OCI-M2 (cell line): ENCODE results near the gene RPS6KA5.
"Not testable (repeated sequence)": the region's sequence is repeated elsewhere in the genome, so short reads cannot be mapped to it uniquely, and the experiment has no call there.

Experiments
- DNase-seq: peaks from one replicate; lab custom pipeline; 2025; ENCODE audit not compliant: unreplicated experiment; lab: John Stamatoyannopoulos, UW

The RPS6KA5 gene

DNA sequence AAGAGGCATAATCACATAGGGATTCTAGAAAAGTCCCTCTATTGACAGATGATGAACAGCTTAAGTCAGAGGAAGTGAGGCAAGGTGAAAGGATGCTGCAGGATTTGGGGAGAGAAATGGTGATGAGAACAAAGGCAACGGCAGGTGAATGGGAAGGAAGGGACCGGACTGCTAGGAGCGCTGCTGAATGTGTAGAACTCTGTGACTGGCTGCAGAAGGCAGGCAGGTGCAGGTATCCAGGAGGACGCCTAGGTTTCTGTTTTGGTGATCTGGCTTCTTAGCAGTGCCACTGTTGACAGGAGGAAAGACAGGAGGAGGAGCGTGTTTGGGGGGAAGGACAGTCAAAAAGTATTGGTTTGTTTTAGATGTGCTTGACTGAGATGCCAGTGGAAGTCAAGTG is 185.8 kb downstream of the RPS6KA5 start:
- DNase-seq = no peak

DNA sequence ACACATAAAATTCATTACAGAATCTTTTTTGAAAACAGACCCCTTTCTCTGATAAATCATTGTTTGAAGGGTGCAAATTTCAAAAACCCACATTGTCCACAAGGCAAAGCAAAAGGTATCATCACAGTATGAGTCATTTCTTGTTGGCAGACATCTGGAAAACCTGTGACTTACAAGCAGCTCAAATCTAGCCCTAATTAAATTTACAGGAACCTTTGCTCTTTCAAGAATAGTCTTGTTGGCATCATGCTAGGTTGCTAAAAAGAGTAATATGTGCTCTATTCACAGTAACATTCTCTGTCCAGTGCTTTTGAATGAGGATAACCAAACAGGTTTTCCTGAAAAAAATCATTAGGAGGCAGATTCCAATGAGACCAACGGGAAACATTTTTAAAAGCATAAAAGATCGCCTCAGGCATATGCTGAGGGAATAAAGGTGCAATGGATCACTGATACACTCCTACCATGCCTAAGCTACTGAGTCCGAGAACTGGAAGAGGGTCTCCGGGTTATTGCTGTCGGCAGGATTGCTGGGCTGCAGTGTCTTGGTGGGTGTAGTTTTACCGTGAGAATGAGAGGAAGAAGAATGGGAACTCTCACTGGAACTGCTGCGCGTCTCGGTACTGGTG is 188.7 kb downstream of the RPS6KA5 start:
- DNase-seq = no peak

DNA sequence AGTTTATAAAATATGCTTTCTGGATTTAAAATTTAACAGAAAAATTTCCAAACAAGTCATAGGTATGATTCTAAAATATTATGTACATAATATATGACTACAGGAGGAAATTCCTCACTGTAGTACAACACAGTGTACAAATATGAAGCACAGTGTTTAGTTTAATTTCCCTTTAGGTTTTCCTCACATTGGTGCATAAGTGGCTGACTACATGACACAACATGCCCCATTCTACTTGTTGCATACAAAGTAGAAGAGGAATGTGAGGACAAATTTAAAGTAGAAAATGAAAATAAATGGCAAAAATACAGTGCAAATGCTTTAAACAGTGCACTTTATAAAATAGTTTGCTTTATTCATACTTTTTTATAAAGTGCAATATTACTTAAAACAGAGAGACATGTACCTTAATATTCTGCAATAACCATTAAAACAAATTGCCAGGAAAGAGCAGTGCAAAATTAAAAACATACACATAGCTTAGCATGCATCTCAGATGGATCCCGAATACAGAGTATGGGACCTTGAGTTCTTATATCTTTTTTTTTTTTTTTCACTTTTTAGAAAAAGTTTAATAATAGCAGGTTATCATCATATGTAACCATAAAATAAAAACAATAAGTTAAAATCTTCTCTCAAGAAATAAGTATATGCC is 189.4 kb downstream of the RPS6KA5 start:
- no peak for DNase-seq

DNA sequence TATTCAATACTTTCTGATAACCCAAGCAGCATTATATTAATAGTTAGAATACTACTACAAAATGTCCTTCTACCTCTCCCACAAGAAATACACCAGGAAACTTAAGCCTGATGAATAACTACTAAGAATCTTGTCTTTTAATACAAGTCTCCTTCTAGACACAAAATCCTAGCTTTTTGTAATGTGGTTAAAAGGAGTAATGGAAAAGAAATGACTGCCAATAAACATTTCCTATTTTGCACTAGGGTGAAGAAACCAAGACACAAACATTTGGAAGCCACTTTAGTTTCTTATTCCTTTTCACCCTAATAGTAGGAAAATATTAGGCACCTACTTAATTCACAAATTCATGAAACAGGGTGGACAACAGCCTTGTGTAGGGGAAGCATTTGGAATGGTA is 192.9 kb downstream of the RPS6KA5 start:
- DNase-seq = no peak

DNA sequence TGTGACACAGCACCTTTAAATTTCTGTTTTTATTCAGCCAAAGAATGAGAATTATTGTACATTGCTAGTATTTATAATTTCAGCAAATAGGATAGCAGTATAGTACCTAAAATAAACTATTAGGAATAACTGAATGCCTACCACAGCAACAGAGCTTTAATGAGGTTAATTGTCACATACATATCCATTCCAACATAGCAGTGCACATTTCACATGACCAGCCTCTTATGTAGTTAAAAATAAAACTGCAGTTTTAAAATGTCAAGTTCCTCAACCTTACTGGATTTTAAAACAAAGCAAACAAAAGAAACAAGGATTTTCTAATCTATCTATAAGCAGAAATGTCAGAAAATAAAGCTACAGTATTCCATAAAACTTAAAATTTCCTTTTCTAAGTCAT is 193.6 kb downstream of the RPS6KA5 start:
- DNase-seq = no peak

DNA sequence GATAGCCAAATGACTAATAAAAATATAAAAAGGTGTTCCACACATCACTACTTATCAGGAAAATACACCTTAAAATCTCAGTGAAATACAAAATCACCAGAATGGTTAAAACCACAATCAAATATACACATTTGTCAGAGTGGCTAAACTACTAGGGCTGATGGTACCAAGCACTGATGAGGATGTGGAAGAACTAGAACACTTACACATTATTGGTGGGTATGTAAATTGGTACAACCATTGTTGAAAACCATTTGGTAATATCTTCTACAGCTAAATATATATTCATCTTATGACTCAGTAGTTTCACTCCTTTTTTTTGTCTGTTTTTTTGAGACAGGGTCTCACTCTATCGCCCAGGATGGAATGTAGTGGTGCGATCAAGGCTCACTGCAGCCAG is 195.7 kb downstream of the RPS6KA5 start:
- no peak for DNase-seq

DNA sequence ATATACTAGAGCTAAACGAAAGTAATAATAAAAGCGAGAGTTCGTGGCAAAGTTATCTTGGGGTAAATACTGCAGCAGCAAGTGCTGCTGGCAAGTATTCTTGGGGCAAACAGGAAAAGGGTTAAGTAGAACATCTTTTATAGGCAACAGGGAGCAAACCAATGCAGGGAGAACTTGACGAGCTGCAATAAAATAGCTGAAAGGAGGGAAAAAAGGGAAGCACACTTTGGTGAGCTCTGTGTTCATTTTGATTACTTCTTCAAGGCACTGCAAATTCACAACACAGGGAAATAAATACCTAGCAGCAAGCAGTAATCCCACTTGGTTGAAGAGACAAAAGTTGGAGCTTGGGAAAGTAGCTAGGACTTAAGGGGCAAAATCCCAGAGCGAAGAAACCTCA is 201.9 kb downstream of the RPS6KA5 start:
- no peak for DNase-seq

DNA sequence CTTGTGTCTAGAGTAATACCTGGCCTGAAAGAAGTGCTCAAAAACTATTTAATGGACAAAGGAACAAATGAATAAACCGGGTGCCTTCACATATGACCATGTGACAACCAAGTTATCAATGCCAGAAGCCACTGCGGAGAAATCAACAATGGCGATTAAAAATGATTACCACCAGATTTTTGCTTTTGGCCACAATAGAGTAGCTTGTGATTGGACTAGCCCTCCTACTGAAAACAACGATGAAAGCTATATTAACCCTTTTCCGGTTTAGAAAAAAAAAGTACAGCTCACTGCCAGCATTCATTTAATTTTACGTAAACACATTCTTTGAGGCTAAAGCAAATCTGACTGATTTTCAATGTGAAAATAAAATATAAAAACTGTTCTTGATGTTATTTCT is 202.6 kb downstream of the RPS6KA5 start:
- DNase-seq = no peak

DNA sequence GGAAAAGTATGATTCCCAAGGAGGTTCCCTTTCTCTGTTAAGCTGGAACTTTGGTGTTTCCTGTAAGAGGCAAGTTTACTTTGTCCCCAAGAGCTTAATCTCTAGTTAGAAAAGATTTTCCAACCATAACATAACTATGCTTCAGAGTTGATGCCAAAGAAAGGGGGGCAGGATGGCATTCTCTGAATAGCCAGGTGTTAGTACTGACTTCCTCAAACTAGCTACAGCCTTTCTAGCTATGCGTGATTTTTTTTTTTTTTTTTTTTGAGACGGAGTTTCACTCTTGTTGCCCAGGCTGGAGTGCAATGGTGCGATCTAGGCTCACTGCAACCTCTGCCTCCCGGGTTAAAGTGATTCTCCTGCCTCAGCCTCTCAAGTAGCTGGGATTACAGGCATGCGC is 204.3 kb downstream of the RPS6KA5 start:
- not testable (repeated sequence) for DNase-seq

DNA sequence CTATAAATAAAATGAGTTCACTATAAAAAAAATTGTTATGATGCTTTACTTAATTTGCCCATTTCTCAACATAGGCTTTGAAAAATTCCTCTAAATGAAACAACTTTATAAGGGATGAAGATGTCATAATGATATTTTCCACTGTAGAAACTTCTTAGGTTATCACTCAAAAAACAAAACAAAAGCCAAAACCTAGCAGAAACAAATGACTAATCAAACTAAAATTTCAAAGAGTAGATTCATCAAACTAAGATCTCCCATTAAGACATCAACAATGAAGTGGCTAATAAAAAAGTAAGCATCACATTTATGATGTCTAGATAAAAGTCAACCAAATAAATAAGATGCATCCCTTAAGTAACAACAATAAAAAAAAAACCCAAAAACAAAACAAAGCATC is 207.3 kb downstream of the RPS6KA5 start:
- no peak for DNase-seq

DNA sequence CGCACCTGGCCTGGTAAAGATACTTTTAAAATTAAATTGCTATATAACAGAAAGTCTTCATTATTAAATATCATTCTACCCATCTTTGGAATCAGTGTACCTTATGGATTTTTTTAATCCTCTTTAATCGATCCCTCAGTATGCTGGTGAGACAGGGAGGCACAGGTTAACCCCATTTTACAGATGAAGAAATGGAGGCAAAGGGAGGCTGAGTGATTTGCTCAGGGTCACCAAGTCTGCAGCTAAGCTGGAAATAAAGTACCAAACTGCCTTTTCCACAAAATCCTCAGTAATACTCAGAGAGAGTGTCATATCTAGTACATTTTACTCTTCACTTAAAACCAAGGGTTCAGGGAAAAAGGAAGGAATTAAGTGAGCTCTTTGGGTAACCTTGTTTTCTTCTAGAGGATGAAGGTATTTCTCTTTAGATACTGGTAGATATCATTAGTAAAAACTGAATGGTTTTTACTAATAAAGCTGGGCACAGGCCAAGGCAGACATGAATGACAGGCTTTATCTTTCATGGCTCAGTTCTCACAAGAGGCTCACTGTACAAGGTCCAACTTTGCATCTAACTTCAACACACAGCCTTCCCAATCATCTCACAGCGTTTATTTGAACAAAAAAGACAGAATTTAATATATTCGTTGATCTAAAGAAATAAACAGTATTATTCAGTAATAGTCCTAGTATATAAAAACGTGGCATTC is 209.0 kb downstream of the RPS6KA5 start:
- no peak for DNase-seq

DNA sequence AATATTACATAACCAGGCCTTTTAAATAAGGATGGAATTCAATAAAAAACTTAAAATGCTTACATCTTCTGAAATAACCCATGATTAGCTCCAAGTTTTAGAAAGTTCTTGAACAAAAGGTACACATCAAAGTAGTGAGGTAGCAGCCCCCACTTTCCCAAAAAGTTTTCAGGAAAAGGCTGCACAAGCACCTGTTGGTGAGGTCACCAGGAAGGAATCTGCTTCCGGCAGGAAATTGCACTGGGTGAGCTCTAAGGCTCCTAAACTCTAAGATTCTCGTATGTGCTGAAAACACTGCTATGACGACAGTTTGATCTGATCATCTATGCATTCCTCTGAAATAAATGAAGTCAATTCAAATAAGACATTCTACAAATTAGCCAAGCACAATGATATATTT is 210.0 kb downstream of the RPS6KA5 start:
- no peak for DNase-seq

DNA sequence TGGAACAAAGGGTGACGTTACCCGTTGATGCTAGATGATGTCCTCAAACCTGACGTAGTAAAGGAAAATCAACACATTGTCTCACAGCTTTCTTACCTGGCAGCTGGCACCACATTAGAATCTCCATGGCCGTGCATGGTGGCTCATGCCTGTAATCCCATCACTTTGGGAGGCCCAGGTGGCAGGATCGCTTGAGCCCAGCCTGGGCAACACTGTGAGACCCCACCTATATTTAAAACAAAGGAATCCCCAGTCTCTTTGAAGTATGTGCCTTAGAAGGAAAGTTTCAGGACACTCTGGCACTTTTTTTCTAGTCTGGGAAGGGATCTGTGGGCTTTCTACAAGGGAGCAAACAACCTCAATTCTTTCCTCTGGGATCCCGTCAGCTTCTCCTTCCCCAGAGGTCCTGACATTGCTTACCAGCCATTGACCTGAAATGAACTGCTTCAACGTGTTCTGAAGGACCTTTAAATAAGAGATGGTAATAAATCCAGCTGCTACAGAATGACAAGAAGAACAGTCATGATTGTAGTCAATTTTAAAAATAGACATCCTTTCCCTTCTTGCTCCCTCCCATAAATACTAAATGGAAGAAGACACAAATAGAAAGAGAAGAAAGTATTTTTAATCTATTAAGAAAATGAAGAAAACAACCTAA is 210.5 kb downstream of the RPS6KA5 start:
- no peak for DNase-seq

DNA sequence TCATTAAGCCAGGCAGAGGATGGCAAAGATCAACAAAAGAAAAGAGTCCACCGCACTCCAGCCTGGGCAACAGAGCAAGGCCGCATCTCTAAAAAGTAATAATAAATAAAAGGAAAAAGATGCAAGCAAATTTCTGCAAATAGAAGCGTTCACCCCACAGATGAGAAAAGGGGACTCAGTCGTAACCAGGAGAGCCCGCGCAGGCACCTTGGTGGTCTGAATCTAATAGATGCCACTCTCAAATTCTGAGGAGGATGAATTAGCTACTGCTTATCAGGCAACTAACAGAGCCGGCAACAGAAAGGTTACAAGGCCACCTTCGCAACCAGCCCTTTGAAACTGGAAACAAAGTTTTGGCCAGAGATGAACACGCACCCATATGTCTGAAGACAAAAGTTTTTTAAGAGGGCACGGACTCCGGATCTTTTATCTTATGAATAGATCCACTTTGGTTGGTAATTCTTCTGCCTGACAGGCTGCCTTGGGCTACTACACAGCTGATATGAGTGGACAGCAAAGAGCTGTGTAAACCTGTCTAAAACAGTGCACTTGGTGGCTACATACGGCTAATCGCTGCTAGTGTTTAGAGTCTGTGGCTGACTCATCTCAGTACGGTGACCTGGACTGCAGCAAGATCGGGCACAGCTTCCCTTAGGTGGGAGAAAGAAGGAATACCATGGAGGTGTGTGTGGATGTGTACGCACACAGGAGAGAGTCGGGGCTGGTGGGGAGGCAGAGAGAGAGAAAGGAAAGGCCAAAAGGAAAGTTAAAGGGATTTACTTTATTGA is 211.3 kb downstream of the RPS6KA5 start:
- DNase-seq = no peak

DNA sequence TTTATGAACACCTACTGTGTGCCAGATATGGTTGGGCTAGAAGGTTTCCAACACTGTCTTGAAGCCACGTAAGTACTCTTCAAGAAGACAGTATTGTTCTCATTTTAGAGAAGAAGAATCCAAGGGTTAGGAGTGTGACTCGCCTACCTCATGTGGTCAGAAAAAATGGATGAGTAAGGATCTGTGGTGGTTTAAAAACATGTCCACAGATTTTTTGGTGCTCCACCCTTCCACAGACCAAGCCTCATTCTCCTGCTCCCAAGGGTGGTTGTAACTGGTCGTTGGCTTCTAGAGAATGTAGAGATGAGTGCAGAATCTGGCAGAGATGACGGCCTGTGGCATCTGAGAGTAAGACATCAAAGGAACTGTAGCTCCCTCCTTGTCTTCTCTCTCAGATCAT is 213.9 kb downstream of the RPS6KA5 start:
- DNase-seq = no peak

DNA sequence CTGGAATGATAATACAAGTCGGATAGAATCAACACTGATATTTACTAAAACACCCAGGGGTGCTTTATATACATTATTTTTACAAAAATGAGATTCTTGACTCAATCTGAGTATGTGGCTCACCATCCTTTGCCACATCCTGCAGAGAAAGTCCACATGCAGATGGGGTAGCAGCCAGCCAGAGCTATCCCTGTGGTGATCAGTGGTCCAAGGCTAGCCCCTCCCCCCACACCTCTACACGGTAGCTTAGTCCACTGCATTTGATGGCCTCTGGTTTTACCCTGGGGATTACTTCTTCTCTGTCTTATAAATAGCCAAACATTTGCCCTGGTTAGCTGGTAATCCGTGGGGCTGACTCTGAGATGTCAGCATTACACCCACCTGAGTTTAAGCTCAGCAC is 216.1 kb downstream of the RPS6KA5 start:
- no peak for DNase-seq

DNA sequence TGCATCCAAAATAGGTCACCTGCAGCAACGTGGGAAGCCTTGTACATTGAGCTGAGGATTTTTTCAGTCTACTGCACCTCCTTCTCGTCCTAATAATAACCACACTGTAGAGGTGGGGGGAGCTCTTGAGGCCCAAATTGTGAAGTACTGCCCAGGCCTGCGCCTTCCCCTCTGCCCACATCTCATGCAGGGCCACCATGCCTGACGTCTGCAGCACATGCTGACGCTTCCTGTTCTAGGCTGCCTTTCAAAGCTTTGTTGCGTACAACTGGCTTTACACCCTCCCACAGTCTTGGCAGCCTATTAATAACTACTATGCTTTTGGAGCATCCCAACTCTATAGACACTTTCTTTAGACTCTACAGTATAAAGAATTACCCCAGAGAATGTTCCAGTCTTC is 217.7 kb downstream of the RPS6KA5 start:
- no peak for DNase-seq

DNA sequence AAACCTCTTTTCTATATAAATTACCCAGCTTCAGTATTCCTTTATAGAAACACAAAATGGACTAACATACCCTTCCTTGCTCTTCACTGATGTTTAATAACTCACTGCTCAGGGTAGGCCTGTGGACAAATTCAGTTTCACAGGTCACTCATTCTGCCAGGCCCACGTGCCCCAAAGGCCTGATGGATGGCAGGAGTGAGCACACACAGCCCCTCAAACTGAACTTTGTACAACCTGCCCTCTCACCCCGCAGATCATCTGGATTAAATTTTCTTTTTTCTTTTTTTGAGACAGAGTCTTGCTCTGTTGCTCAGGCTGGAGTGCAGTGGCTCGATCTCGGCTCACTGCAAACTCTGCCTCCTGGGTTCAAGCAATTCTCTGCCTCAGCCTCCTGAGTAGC is 219.8 kb downstream of the RPS6KA5 start:
- DNase-seq = not testable (repeated sequence)

DNA sequence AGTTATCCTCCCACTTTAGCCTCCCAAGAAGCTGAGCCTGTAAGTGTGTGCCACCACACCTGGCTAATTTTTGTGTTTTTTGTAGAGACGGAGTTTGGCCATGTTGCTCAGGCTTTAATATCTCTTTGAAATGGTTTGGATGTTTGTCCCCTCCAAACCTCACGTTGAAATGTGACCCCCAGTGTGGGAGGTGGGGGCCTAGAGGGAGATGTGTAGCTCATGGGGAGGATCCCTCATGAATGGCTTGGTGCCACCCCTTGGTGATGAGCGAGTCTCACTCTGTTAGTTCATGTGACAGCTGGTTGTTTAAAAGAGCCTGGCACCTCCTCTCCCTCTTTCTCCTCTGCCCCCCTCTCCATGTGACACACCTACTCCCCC is 220.6 kb downstream of the RPS6KA5 start:
- DNase-seq = no peak

DNA sequence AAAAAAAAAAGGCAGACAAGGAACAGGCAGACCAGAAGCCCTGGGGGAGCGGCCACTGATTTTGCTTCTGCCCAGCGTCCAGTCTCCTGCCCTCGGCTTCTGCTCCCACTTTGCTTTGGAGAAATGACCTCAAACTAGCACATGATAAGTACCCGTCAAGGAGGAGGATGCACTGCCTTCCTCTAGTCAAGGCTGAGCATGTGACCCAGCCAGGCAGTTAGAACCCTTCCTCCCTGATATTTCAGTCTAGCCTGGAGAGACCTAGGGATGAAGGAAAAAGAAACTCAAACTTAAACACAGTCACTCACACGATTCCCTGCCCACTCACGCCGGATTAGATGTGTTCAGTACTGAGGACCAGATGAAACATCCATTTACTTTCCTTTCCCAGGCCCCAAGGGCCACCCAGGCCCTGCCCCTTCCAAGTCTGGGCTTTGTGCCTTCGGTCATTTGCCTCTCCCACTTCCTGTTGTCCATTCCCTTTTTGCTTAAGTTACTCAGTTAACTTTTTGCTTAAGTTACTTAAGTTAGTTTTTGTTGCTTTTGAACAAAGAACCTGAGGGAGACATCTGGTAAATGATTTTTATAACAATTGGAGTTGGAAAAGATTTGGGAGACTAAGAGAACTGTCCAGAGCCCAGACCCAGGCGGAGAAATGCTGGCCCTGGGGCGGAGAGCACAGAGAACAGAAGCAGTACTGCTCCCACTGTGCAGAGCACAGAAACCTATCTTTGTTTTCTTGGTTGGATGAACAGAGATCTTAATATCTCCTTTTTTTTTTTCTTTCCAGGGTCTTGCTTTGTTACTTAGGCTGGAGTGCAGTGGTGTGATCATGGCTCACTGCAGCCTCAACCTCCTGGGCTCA is 221.2 kb downstream of the RPS6KA5 start:
- no peak for DNase-seq
